SH-SY5Y (cell line): Measurements from ENCODE around the gene CTIF.

ENCODE experiments used
- GATA2 ChIP-seq: IDR thresholded peaks from 2 replicates; pipeline ENCODE4 v1.6.1; 2011; ENCODE audit warnings: mild to moderate bottlenecking, low read depth, low read length
- GATA3 ChIP-seq: IDR thresholded peaks from 2 replicates; pipeline ENCODE4 v1.6.1; 2011; ENCODE audit warnings: low read depth, mild to moderate bottlenecking, low read length, moderate library complexity

DNA sequence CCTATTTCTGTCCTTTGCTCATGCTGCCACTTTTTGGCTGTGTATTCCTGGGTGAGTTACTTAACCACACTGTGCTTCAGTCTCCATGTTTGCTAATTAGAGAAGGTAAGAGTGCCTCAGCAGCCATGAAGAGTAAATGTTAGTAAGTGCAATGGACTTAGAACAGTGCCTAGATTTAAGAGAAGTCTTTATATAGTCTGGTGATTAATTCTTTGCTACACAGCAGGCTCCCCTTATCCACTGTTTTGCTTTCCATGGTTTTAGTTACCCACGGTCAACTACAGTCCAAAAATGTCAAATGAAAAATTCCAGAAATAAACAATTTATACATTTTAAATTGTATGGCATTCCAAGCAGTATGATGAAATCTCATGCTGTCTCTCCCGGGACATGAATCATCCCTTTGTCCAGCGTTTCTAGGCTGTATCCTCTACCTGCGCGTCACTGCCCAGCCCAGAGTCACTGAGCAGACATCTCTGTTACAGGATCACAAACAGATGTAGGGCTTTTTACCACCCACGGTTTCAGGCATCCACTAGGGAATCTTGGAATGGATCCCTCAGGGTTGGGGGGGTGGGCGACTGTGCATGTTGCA lies 91.0 kb downstream of the CTIF start:
- TF ChIP-seq GATA2 (no peak), GATA3 (no peak)
